Loucy (cell line): ENCODE measurements around the gene CYTIP.
A peak's percentile ranks its signal among the peaks of the same experiment; 100 is the strongest.

Source experiments
- H2AFZ ChIP-seq: fragments of 200-600 bp; sonication (generic); 2 replicates; pipeline ENCODE4 v1.6.0; 2016; ENCODE audit warnings: antibody characterized with exemption, mild to moderate bottlenecking, low read length, moderate library complexity
- H3F3A ChIP-seq: fragments of 200-600 bp; 2 replicates; pipeline ENCODE4 v1.6.0; 2016; ENCODE audit warnings: antibody characterized with exemption, low read depth, mild to moderate bottlenecking
- H3K27me3 ChIP-seq: fragments of 200-600 bp; sonication (generic); 2 replicates; pipeline ENCODE4 v1.6.1; 2014; ENCODE audit warnings: low read length, mild to moderate bottlenecking; ENCODE audit not compliant: insufficient read depth, poor library complexity, severe bottlenecking
- H3K36me3 ChIP-seq: fragments of 200-600 bp; sonication (generic); 2 replicates; pipeline ENCODE4 v1.6.1; 2016; ENCODE audit warnings: low read length; ENCODE audit not compliant: insufficient read depth
- H3K4me1 ChIP-seq: fragments of 200-600 bp; sonication (generic); 2 replicates; pipeline ENCODE4 v1.5.1; 2014; ENCODE audit warnings: low read length, mild to moderate bottlenecking; ENCODE audit not compliant: insufficient read depth, poor library complexity, severe bottlenecking
- H3K4me2 ChIP-seq: fragments of 200-600 bp; sonication (generic); 2 replicates; pipeline ENCODE4 v1.6.0; 2014; ENCODE audit warnings: antibody characterized with exemption, low read length, low read depth, mild to moderate bottlenecking; ENCODE audit not compliant: poor library complexity, severe bottlenecking
- H3K4me3 ChIP-seq: fragments of 200-600 bp; sonication (generic); 2 replicates; pipeline ENCODE4 v1.5.1; 2014; ENCODE audit warnings: low read length, mild to moderate bottlenecking, mixed read lengths; ENCODE audit not compliant: poor library complexity, severe bottlenecking
- H3K79me2 ChIP-seq: fragments of 200-600 bp; sonication (generic); 2 replicates; pipeline ENCODE4 v1.6.1; 2014; ENCODE audit warnings: low read length; ENCODE audit not compliant: insufficient read depth
- H3K9ac ChIP-seq: fragments of 200-600 bp; sonication (generic); 2 replicates; pipeline ENCODE4 v1.6.0; 2014; ENCODE audit warnings: mild to moderate bottlenecking, low read depth, low read length, moderate library complexity; ENCODE audit not compliant: poor library complexity, severe bottlenecking
- H3K9me2 ChIP-seq: fragments of 200-600 bp; sonication (generic); replicated peaks from 2 replicates; pipeline ENCODE4 v1.6.1; 2016; ENCODE audit warnings: low read depth, low read length, mixed read lengths
- H3K9me3 ChIP-seq: fragments of 200-600 bp; sonication (generic); 2 replicates; pipeline ENCODE4 v1.6.1; 2014; ENCODE audit warnings: mild to moderate bottlenecking, antibody characterized with exemption, low read length, low read depth; ENCODE audit not compliant: insufficient read depth
- H4K20me1 ChIP-seq: fragments of 200-600 bp; sonication (generic); 2 replicates; pipeline ENCODE4 v1.6.0; 2014; ENCODE audit warnings: antibody characterized with exemption, low read length, mild to moderate bottlenecking; ENCODE audit not compliant: insufficient read depth, poor library complexity, severe bottlenecking
- CTCF ChIP-seq: fragments of 200-600 bp; sonication (generic); conservative IDR thresholded peaks from 2 replicates; pipeline ENCODE4 v1.5.1; 2014; ENCODE audit warnings: mild to moderate bottlenecking, antibody characterized with exemption, low read length
- EZH2phosphoT487 ChIP-seq: fragments of 200-600 bp; IDR thresholded peaks from 2 replicates; pipeline ENCODE4 v1.6.1; 2018; ENCODE audit warnings: antibody characterized with exemption, mild to moderate bottlenecking, moderate library complexity, borderline replicate concordance

Gene CYTIP

DNA sequence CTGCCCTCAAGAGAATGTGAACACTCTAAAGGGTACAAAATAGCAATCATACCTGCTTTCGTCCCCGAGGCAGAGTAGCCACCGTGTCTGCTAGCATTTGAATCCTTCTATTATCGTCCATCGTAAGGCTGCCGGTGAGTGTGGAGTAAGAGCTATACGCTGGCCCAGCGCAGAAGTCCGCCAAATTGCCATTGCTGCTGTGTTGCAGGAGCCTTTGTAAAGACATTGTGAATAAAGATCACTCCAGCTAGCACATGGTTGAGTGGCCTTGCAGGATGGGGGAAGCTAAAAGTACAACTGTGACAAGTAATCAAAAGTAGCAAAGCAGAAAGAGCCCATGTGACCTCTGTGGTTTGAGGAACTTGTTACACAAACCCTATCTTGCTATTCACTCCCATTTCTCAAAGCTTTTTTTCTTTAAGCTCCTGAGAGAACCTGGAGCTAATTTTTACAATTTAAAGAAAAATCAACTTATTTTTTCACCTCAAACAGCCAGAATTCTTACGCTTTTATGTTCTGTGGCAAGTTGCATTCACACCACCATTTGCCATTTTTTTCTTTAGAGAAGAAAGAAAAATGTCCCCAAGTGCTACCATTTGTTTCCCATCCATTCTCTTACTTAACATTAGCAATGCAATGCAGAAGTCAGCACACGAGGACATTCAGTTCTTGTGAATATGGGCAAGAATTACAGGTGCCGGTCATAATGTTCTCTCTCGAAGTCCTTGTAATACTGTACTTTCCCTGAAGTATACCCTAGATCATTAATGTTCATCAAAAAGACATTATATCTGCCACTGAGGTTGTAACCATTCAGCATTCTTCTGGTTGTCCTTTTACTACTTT is at the start of gene CYTIP:
CYTIP (minus strand) TSS at position 295 of the 846 bp plus-strand sequence; CDS start at position 226, 69 bp downstream.
- H3K9me3 ChIP-seq = no peaks in the 10 kb centered on the region
- no peaks in the 10 kb centered on the region for H3K36me3 ChIP-seq
- no peak for TF ChIP-seq EZH2phosphoT487
- no peak for TF ChIP-seq CTCF
- no peaks in the 10 kb centered on the region for H3K4me1 ChIP-seq
- no peak within 1 kb of the TSS for H3K4me3 ChIP-seq
- no peak within 1 kb of the TSS for H2AFZ ChIP-seq
- H3F3A ChIP-seq = no peaks in the 10 kb centered on the region
- no peaks in the 10 kb centered on the region for H3K9me2 ChIP-seq
- no peak within 1 kb of the TSS for H3K4me2 ChIP-seq
- H3K79me2 ChIP-seq = no peaks in the 10 kb centered on the region
- H4K20me1 ChIP-seq = no peaks in the 10 kb centered on the region
- no peaks in the 10 kb centered on the region for H3K27me3 ChIP-seq
- no peak within 1 kb of the TSS for H3K9ac ChIP-seq

GRCh38 chr2:157492189-157492773 is 48.4 kb upstream of the CYTIP start:
- no peaks in the 10 kb centered on the region for H4K20me1 ChIP-seq
- no peak overlapping the region for H3K9ac ChIP-seq
- H3K4me2 ChIP-seq = no peak overlapping the region
- no peak overlapping the region for H3K4me3 ChIP-seq
- no peaks in the 10 kb centered on the region for H3K9me2 ChIP-seq
- H3K79me2 ChIP-seq = no peaks in the 10 kb centered on the region
- H3K9me3 ChIP-seq = no peaks in the 10 kb centered on the region
- no peak overlapping the region for H2AFZ ChIP-seq
- no peaks in the 10 kb centered on the region for H3K4me1 ChIP-seq
- no peaks in the 10 kb centered on the region for H3K36me3 ChIP-seq
- no peaks in the 10 kb centered on the region for H3F3A ChIP-seq
- TF ChIP-seq EZH2phosphoT487 (no peak), CTCF (peak; percentile 80)
- no peaks in the 10 kb centered on the region for H3K27me3 ChIP-seq

DNA sequence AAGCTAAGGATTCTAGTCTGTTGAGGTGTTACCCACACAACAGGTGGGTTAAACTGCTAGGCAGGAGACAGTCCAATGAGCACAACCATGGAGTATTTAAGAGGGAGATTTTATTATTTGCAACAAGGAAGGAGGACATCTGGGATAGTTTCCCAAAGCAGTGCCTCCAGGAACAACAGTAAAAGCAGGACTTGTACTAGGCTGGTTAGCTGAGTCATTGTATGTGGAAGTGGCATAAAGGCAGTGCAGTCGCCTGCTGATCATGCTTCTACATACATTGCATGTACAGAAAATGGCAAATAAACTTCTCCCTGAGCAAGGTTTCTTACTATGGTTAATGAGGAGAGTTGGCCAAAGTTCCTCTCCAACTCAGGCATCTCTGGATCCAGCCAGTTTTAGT is 46.1 kb upstream of the CYTIP start:
- H3K4me3 ChIP-seq = no peak overlapping the region
- H3K4me1 ChIP-seq = no peaks in the 10 kb centered on the region
- H3K79me2 ChIP-seq = no peaks in the 10 kb centered on the region
- no peaks in the 10 kb centered on the region for H3F3A ChIP-seq
- no peaks in the 10 kb centered on the region for H3K36me3 ChIP-seq
- H2AFZ ChIP-seq = no peak overlapping the region
- no peaks in the 10 kb centered on the region for H3K9me2 ChIP-seq
- no peaks in the 10 kb centered on the region for H4K20me1 ChIP-seq
- no peak overlapping the region for H3K9ac ChIP-seq
- no peak overlapping the region for H3K4me2 ChIP-seq
- H3K27me3 ChIP-seq = no peaks in the 10 kb centered on the region
- no peaks in the 10 kb centered on the region for H3K9me3 ChIP-seq
- TF ChIP-seq EZH2phosphoT487 (no peak), CTCF (no peak)
